OCI-LY7 (cell line): ENCODE measurements around the gene TMPRSS2. TPM values are rescaled to one million over a fixed set of nuclear protein-coding genes. Genes with fewer than 3 reads are reported as not detected.

Experiments
- BruUV-seq: library from RNA; stranded (reverse); fragments of 400-500 nt; replicated peaks from 2 replicates; lab custom pipeline; 2021; lab: Mats Ljungman, UMichigan
- CTCF ChIA-PET: fragments of 300-600 bp; sonication (Branson Sonifier 250); formaldehyde crosslinking; loops from one replicate; lab custom pipeline; 2022; ENCODE audit warnings: antibody characterized with exemption; ENCODE audit not compliant: unreplicated experiment; lab: Charles Lee
- POLR2A ChIA-PET: fragments of 300-600 bp; sonication (Branson Sonifier 250); formaldehyde crosslinking; loops from one replicate; lab custom pipeline; 2022; ENCODE audit warnings: antibody characterized with exemption; lab: Charles Lee
- DNase-seq: peaks from one replicate; pipeline ENCODE4 v3.0.0-alpha.2; 2015; ENCODE audit warnings: low spot score
- H2AFZ ChIP-seq: fragments of 200-600 bp; sonication (generic), shearing (Covaris generic); 2 replicates; pipeline ENCODE4 v1.6.1; 2014; ENCODE audit warnings: mild to moderate bottlenecking, antibody characterized with exemption, low read length, moderate library complexity
- H3K27ac ChIP-seq: fragments of 200-600 bp; sonication (generic); 2 replicates; pipeline ENCODE4 v1.5.1; 2014; ENCODE audit warnings: mixed run types, low read depth, mild to moderate bottlenecking, moderate library complexity, low read length, inconsistent platforms; ENCODE audit not compliant: poor library complexity, severe bottlenecking
- H3K36me3 ChIP-seq: fragments of 200-600 bp; sonication (generic); 2 replicates; pipeline ENCODE4 v1.6.1; 2014; ENCODE audit warnings: mild to moderate bottlenecking, antibody characterized with exemption, low read length, moderate library complexity, mixed read lengths; ENCODE audit not compliant: insufficient read depth
- H3K4me1 ChIP-seq: fragments of 200-600 bp; sonication (generic); 2 replicates; pipeline ENCODE4 v1.5.1; 2014; ENCODE audit warnings: mild to moderate bottlenecking, low read length; ENCODE audit not compliant: insufficient read depth, poor library complexity, severe bottlenecking
- H3K4me2 ChIP-seq: fragments of 200-600 bp; sonication (generic); 2 replicates; pipeline ENCODE4 v1.6.1; 2014; ENCODE audit warnings: mild to moderate bottlenecking, low read length
- H3K4me3 ChIP-seq: fragments of 200-600 bp; sonication (generic); 2 replicates; pipeline ENCODE4 v1.5.1; 2014; ENCODE audit warnings: mild to moderate bottlenecking, low read depth, low read length; ENCODE audit not compliant: poor library complexity, severe bottlenecking
- H3K79me2 ChIP-seq: fragments of 200-600 bp; sonication (generic); 2 replicates; pipeline ENCODE4 v1.6.1; 2016; ENCODE audit warnings: low read depth, mild to moderate bottlenecking, low read length, moderate library complexity, mixed read lengths; ENCODE audit not compliant: insufficient read depth
- H3K9me2 ChIP-seq: fragments of 200-600 bp; sonication (generic); 2 replicates; pipeline ENCODE4 v1.6.1; 2016; ENCODE audit warnings: mild to moderate bottlenecking, low read length, mixed read lengths; ENCODE audit not compliant: insufficient read depth
- H3K9me3 ChIP-seq: fragments of 200-600 bp; sonication (generic); 2 replicates; pipeline ENCODE4 v1.6.1; 2014; ENCODE audit warnings: mild to moderate bottlenecking, mixed run types, low read length, mixed read lengths
- H4K20me1 ChIP-seq: fragments of 200-600 bp; sonication (generic); 2 replicates; pipeline ENCODE4 v1.6.1; 2014; ENCODE audit warnings: mild to moderate bottlenecking, antibody characterized with exemption, low read length, moderate library complexity, mixed read lengths; ENCODE audit not compliant: insufficient read depth
- EZH2phosphoT487 ChIP-seq: fragments of 200-600 bp; sonication (generic); IDR thresholded peaks from 2 replicates; pipeline ENCODE4 v1.6.1; 2018; ENCODE audit warnings: low read depth, borderline replicate concordance, mild to moderate bottlenecking, mixed run types, antibody characterized with exemption, low read length, moderate library complexity, mixed read lengths
- intact Hi-C: fragments of 100-400 bp; cut with micrococcal nuclease; formaldehyde crosslinking; loops from one replicate; pipeline ENCODE4 v1.10.0; 2022; ENCODE audit not compliant: unreplicated experiment
- total RNA-seq, 2 experiments: library from RNA; depleted of rRNA in 1 of 2; stranded (reverse); fragments of >200 nt in 1 of 2; shearing (Covaris generic) in 1 of 2; gene quantifications; 2 replicates each; pipeline ENCODE4 v1.2.3, GENCODE V29; 2014 to 2022
- TF ChIP-seq, protein P1 (sequence below): fragments of 200-600 bp; sonication (generic); conservative IDR thresholded peaks from 2 replicates; pipeline ENCODE4 v1.5.1; 2014; ENCODE audit warnings: mild to moderate bottlenecking, antibody characterized with exemption, low read length, moderate library complexity, mixed read lengths

TMPRSS2 gene
- total RNA-seq, 2 experiments from 2014 or later = 0.09 TPM; not detected in 1

- Histone ChIP-seq H3K9me2 (no peaks in the 10 kb centered on the region), H3K4me1 (no peaks in the 10 kb centered on the region), H3K4me3 (no peak overlapping the region), H4K20me1 (no peaks in the 10 kb centered on the region), H2AFZ (no peak overlapping the region), H3K36me3 (no peaks in the 10 kb centered on the region), H3K27ac (no peak overlapping the region), H3K4me2 (no peak overlapping the region), H3K9me3 (no peaks in the 10 kb centered on the region), H3K79me2 (no peaks in the 10 kb centered on the region)
- ChIA-PET CTCF (no interaction called here), POLR2A (interaction anchor here (0.5 kb wide), 1 partner anchor 214 kb away, joined by 5 read pairs; no protein-coding TSS in a partner anchor)
- intact Hi-C loops = no loop called here
- no peak for DNase-seq
- no peak for TF ChIP-seq EZH2phosphoT487
- TF ChIP-seq, protein P1, sequence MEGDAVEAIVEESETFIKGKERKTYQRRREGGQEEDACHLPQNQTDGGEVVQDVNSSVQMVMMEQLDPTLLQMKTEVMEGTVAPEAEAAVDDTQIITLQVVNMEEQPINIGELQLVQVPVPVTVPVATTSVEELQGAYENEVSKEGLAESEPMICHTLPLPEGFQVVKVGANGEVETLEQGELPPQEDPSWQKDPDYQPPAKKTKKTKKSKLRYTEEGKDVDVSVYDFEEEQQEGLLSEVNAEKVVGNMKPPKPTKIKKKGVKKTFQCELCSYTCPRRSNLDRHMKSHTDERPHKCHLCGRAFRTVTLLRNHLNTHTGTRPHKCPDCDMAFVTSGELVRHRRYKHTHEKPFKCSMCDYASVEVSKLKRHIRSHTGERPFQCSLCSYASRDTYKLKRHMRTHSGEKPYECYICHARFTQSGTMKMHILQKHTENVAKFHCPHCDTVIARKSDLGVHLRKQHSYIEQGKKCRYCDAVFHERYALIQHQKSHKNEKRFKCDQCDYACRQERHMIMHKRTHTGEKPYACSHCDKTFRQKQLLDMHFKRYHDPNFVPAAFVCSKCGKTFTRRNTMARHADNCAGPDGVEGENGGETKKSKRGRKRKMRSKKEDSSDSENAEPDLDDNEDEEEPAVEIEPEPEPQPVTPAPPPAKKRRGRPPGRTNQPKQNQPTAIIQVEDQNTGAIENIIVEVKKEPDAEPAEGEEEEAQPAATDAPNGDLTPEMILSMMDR = no peak
- no TSS peak for BruUV-seq
These were observed 1.8 kb upstream of the TMPRSS2 start for GRCh38 chr21:41509733-41510132.

DNA sequence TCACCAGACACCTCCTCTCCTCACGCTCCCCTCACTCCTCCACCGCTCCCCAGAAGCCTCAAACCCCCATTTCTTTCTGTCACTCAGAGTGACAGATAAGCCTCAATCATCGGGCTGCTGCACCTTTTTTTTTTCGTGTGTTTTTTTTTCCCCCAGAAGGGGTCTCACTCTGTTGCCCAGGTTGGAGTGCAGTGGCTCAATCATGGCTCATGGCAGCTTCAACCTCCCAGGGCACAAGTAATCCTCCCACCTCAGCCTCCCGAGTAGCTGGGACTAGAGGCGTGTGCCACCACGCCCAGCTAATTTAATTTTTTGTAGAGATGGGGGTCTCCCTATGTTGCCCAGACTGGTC lies 1.2 kb upstream of the TMPRSS2 start:
- H4K20me1 ChIP-seq = no peaks in the 10 kb centered on the region
- no peak overlapping the region for H3K4me3 ChIP-seq
- no peak overlapping the region for H3K27ac ChIP-seq
- no peaks in the 10 kb centered on the region for H3K79me2 ChIP-seq
- TF ChIP-seq EZH2phosphoT487 = no peak
- TF ChIP-seq, protein P1 = no peak
- ChIA-PET POLR2A (no interaction called here), CTCF (no interaction called here)
- H3K9me2 ChIP-seq = no peaks in the 10 kb centered on the region
- H2AFZ ChIP-seq = no peak overlapping the region
- H3K9me3 ChIP-seq = no peaks in the 10 kb centered on the region
- no peaks in the 10 kb centered on the region for H3K4me1 ChIP-seq
- H3K4me2 ChIP-seq = no peak overlapping the region
- H3K36me3 ChIP-seq = no peaks in the 10 kb centered on the region
- intact Hi-C loops = no loop called here
- no TSS peak for BruUV-seq
- no peak for DNase-seq

GRCh38 chr21:41508415-41509144 lies 622 bp upstream of the TMPRSS2 start:
- intact Hi-C loops = no loop called here
- ChIA-PET POLR2A (no interaction called here), CTCF (no interaction called here)
- H3K9me2 ChIP-seq = no peaks in the 10 kb centered on the region
- no peak overlapping the region for H3K4me3 ChIP-seq
- no peaks in the 10 kb centered on the region for H4K20me1 ChIP-seq
- H3K79me2 ChIP-seq = no peaks in the 10 kb centered on the region
- DNase-seq = no peak
- H3K9me3 ChIP-seq = no peaks in the 10 kb centered on the region
- H3K4me2 ChIP-seq = no peak overlapping the region
- TF ChIP-seq, protein P1 = no peak
- no peak for TF ChIP-seq EZH2phosphoT487
- H3K36me3 ChIP-seq = no peaks in the 10 kb centered on the region
- no peak overlapping the region for H3K27ac ChIP-seq
- H2AFZ ChIP-seq = no peak overlapping the region
- no TSS peak for BruUV-seq
- no peaks in the 10 kb centered on the region for H3K4me1 ChIP-seq
